ENCODE data around the gene ROBO2.

Gene ROBO2

DNA sequence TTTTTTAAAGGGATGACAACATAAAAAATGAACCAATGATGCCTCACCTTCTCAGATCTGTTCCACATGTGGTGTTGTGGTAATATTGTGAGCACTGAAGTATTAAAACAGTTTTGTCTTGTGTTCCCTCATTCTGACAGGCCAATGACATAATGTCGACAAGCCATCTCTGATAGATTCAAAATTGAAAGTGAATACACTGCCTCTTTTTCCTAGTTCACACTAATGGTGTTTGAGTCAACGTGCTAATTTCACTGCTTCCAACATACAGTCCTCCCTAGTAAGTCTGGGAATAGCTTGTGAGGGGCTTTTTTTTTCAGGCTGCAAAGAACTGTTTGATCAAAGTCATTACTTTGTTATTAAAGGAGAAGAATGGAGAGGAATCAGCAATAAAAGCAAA is 82.8 kb downstream of the ROBO2 start:
- DNase-seq (ENCODE audit: low read depth in 3 of 3) = no peak

DNA sequence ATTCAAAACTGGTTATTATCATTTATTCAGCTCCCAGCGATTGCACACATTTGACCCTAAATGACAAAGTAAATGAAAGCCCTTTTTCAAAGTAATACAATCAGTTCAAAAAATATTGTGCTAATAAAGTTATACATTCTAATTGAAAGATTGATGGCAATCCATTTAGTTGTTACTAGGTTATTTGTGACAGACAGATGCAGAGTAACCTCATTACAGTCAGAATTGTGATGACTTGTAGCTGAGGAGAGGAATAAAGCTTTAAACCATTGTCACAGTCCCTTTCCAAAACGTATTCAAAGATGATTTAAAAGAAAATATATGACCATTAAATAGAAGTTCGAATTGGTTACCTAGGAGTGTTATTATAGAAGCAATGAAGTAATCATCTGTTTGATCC is 86.1 kb downstream of the ROBO2 start:
- no peak for DNase-seq (ENCODE audit: low read depth in 3 of 3)

DNA sequence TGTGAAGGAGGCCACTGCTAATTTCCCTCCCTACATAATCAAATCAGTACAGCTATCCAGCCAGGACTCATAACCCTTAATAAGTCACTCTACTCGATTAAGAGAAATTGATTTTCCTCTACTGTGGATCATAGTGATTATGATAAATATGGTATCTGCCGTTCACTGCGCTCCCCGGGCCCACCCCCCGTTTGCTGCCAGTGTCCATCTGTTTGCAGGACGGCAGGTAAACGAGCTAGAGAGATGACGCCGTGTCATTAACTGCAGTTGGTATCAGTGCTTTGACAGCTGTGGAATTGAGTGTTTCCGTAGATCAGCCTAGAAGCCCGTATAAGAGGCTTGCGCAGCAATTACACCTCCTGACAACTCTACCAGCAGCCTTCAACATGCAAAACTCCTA is 94.9 kb downstream of the ROBO2 start:
- no peak for DNase-seq (ENCODE audit: low read depth in 3 of 3)

- no peak for DNase-seq (ENCODE audit: low read depth in 3 of 3)
Observed at GRCh38 chr3:77137559-77137958, 97.7 kb downstream of the ROBO2 start.

DNA sequence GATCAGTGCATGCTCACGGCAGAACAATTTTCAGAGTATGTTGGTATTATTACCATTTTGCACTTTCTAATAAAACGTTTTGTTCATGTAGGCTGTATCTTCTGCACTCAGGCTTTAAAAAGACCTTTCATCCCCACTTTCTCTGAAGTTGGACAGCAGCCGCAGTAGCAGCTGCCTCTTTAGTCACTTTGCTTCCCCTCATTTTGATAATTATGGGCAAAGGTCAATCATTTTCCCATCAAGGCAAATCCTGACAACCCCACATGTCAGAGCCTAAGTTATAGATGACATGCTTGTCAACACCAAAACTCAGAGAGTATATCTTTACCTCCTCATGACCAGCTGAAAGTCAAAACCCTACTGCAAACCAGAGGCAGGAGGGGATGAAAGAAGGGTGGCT is 99.7 kb downstream of the ROBO2 start:
- DNase-seq (ENCODE audit: low read depth in 3 of 3) = no peak

DNA sequence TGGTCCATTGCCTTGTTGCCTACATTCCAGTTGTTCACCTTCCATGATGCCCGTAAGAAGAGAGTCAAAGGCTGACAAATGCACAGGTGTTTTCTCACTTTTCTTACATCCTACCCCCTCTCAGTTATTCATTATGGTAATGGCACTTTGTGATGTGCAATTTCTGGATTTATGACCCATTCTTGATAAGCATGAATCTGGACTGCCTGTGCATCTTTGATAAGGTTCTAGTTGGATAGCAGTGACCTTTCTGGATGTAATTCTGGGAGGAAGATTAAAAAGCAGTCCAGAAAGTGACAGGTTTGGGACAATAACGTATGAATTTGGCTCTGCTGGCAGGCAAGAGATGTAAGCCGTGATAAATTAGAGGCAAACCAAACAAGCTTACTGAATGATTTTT is 101.5 kb downstream of the ROBO2 start:
- DNase-seq (ENCODE audit: low read depth in 3 of 3) = no peak

DNA sequence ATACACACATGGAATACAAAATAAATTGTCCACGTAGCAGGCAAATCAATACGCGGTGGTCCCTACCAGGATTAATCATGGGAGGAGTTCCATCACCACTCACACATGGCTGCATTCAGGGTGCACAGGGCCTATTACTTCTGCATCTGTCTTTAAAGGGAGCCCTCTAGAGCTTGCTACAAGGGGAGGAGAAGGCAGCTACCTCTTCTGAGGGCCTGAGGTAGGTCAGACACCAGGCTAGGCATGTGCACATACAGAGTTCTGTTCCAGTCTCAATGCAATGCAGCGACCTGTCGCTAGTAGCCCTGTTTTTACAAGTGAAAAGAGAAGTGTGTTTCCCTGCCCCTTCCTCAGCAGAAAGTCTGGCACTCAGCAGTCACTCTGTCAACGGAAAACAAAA is 102.7 kb downstream of the ROBO2 start:
- DNase-seq (ENCODE audit: low read depth in 3 of 3) = no peak

GRCh38 chr3:77146004-77146403 is 106.1 kb downstream of the ROBO2 start:
- DNase-seq (ENCODE audit: low read depth in 3 of 3) = no peak

- no peak for DNase-seq (ENCODE audit: low read depth in 3 of 3)
Observed at GRCh38 chr3:77147836-77148578, 108.1 kb downstream of the ROBO2 start.

GRCh38 chr3:77149382-77149781 is 109.5 kb downstream of the ROBO2 start:
- no peak for DNase-seq (ENCODE audit: low read depth in 3 of 3)

- no peak for DNase-seq (ENCODE audit: low read depth in 3 of 3)
Observed at GRCh38 chr3:77150028-77150427, 110.1 kb downstream of the ROBO2 start.

DNA sequence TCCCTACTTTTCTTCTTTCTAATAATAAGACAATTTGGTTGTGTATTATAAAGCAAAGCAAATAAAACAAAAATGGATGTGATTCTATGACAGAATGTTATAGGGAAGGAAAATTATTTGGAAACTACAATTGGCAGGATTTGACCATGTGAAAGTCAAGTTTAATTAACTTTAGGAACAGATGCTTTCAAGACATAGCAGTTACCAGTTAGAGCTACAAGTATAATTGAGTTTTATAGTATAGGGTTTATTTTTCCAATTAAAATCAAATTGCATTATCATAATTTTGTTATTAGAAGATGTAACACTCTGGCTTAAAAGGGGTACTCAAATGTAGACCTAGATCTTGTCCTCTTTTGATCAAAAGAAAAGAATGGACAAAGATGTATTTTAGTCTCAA is 110.9 kb downstream of the ROBO2 start:
- no peak for DNase-seq (ENCODE audit: low read depth in 3 of 3)

DNA sequence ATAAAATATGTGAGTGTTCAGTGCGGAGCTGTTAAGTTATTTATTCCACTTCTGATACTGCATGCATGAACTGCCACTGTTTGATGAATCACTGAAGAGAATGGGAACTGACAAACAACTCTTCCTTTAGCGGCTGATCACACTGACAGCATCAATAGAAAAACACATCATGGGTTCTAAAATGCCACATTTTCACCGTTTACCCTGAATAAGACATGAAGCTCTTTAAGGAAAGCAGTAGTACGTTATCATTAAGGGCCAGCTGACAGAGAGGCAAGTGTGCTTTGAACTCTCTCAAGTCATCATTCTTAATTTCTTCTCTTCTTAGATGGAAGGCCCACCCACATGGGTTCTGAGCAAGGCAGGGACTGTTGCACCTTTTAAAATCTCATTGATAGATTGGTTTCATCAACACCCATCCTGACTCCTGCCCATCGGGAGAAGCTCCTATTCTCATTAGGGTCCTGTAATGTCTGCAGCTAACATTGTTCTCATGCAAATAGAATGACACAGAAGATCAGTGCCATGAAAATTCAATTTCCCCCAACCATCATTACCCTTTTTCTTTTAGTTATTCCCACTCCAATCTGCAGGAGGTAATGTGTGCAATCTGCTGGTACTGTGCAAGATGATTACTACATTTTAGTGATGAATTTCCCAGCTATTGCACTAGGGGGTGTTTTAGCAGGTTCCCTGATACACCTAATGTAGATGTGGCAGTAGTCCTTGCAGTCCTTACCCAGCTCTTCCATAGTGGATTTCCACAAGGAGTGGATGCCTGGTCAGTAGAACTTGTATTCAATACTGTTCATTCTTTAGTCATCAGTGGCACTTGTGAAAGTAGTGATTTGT is 119.1 kb downstream of the ROBO2 start:
- DNase-seq (ENCODE audit: low read depth in 3 of 3) = no peak

DNA sequence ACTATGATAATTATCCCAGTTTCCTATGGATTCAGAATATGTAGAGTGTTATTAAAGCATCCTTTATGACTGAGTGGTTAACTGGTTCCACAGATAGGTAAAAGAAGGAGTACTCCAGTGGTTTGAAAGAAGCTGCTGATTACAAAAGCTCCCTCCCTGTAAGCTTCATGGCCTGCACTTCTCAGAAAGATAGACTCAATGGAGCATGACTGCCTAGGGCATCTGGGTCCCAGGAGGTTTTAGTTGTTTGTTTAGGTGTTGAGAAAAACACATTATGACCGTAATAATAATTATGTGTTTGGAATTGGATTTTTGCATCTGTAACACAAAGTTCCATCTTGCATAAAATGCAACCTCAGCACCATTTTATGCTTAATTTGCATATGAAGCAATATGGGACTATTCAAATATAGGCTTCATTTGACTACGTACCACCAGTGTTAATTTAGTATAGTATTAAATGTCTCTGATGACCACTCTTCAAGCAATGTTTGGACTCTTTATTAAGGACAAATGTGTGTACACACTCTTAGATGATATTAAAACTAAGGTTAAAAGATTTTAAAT is 121.1 kb downstream of the ROBO2 start:
- no peak for DNase-seq (ENCODE audit: low read depth in 3 of 3)

GRCh38 chr3:77169823-77170222 is 129.9 kb downstream of the ROBO2 start:
- no peak for DNase-seq (ENCODE audit: low read depth in 3 of 3)

GRCh38 chr3:77171026-77171425 is 131.1 kb downstream of the ROBO2 start:
- no peak for DNase-seq (ENCODE audit: low read depth in 3 of 3)

GRCh38 chr3:77179762-77180161 is 139.9 kb downstream of the ROBO2 start:
- DNase-seq (ENCODE audit: low read depth in 3 of 3) = no peak

DNA sequence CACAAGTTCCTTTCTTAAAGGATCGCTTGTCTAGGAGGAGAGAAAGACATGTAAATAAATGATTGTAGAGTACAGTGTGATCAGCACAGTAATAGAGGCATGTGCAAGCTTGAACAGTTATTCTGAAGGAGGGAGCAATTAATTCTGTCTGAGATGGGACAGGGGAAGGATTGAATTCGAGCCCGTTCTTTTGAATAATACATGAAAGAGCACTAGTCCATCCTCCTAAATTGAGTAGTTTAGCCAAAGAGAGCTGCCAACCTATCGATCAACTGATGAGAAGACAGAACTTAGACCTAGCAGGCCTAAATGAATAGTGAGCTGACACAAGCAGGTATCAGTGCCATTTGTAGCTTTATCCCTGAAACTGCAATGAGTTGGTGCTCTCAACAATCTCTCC is 142.4 kb downstream of the ROBO2 start:
- DNase-seq (ENCODE audit: low read depth in 3 of 3) = no peak

DNA sequence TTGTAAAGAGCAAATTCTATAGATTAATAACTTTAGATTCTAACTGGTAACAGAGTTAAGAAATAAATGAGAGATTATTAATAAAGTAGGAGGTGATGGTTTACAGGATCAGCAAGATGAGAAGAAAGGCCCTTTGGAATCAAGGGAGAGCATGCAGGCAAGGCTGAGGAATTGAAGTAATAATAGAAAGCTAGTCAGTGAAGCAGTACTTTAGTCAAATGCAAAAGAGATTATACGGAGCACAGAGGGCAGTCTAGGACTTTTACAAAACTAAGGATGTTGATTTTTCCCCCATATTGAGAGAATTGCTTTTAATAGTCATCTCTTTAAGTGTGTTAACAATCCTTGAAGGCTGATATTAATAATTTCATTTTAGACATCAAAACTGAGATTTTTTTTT is 146.4 kb downstream of the ROBO2 start:
- DNase-seq (ENCODE audit: low read depth in 3 of 3) = no peak

- no peak for DNase-seq (ENCODE audit: low read depth in 3 of 3)
Observed at GRCh38 chr3:77186728-77187127, 146.8 kb downstream of the ROBO2 start.

- no peak for DNase-seq (ENCODE audit: low read depth in 3 of 3)
Observed at GRCh38 chr3:77188210-77188609, 148.3 kb downstream of the ROBO2 start.

GRCh38 chr3:77189258-77189657 is 149.4 kb downstream of the ROBO2 start:
- DNase-seq (ENCODE audit: low read depth in 3 of 3) = no peak

- no peak for DNase-seq (ENCODE audit: low read depth in 3 of 3)
Observed at GRCh38 chr3:77189684-77190083, 149.8 kb downstream of the ROBO2 start.

Measured in stimulated activated CD4-positive, alpha-beta T cell treated with anti-CD3 and anti-CD28 coated beads, TNF-alpha, amount 100 ng/mL, for 48 hours (primary cell).